NCI-H1694 (cell line): ENCODE data around the gene TMTC2.

ENCODE experiments used
- DNase-seq: peaks from one replicate; lab custom pipeline; 2025; lab: John Stamatoyannopoulos, UW

The TMTC2 gene

GRCh38 chr12:82880442-82880901 is 193.8 kb downstream of the TMTC2 start:
- DNase-seq: no peak

- no peak for DNase-seq
Observed at GRCh38 chr12:82883394-82884355, 197.0 kb downstream of the TMTC2 start.

- no peak for DNase-seq
Observed at GRCh38 chr12:82886671-82887340, 200.1 kb downstream of the TMTC2 start.

DNA sequence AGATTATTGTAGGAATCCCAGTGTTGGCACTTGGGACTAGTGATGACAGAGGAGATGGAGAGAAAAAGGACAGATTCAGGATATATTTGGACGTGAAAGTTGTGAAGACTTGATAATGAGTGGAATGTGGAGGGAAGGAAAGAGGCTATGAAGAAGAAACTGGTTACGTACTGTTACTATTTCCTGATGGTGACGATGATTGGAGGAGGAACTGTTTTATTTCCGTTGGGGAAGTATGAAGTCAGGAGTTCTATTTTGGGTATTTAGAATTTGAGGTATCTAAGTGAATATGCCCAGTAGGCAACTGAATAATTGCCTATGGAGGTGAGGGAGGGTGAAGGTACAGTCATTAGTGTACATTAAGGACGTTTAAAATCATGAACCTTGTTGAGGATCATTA is 207.2 kb downstream of the TMTC2 start:
- no peak for DNase-seq

DNA sequence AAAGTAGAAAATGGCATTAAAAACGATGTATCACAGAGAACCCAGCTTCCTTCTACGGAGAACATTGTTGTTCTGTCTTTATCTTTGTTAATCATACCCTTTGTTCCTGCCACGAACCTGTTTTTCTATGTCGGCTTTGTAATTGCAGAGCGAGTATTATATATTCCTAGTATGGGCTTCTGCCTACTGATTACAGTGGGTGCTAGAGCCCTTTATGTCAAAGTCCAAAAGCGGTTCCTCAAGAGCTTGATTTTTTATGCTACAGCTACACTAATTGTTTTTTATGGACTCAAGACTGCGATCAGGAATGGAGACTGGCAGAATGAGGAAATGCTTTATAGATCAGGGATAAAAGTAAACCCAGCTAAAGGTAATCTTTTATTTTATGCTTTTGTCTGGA is 209.6 kb downstream of the TMTC2 start:
- no peak for DNase-seq

- no peak for DNase-seq
Observed at GRCh38 chr12:82896979-82897378, 210.3 kb downstream of the TMTC2 start.

DNA sequence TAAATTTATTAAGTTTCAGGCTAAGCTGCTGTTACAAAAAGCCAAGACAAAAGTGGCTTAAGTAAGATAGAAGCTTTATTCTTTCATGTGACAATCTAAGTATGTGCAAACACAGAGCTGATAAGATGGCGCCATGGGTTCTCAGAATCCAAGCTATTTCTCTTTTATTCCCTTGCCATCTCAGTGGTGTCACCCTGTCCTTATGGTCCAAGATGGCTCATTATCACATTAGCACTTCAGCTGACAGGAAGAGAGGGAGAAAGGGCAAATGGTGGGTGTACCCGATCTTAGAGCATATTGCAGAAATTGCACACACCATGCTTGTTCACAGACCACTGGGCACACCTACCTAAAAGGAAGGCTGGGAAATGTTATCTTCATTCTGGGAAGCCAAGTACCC is 211.7 kb downstream of the TMTC2 start:
- DNase-seq: no peak

GRCh38 chr12:82904219-82904790 is 217.6 kb downstream of the TMTC2 start:
- DNase-seq: no peak

DNA sequence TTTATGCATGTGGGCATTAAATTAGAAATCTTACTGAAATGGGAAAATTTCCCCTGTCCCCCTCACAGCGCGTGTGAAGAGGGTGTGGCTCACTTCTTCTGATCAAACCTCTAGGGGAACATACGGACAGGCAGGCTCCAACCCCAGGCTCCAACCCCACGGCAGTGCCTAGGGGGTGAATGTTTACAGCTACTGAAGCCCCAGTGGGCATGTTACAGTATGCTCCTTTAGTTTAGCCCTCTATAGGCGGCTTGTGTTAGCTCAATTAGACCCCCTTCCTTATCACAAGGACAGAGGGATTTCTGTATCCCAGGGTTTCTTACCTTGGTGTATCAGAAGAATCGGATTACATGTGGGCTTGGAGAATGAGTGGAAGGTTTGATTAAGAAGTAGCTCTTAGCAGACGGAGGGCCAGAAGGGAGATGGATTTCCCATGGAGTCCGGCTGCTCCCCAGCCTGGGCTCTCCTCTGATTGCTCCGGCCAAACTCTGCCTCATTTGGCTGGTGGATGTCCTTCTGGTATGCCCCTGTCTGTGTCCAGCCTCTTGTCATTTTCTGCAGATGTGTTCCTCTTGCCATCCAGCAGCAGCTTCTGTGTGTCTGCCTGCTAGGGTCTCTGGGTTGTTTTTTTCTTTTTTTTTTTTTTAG is 223.7 kb downstream of the TMTC2 start:
- no peak for DNase-seq

- DNase-seq: no peak
Observed at GRCh38 chr12:82912406-82912805, 225.7 kb downstream of the TMTC2 start.

GRCh38 chr12:82919388-82920054 is 232.8 kb downstream of the TMTC2 start:
- no peak for DNase-seq

DNA sequence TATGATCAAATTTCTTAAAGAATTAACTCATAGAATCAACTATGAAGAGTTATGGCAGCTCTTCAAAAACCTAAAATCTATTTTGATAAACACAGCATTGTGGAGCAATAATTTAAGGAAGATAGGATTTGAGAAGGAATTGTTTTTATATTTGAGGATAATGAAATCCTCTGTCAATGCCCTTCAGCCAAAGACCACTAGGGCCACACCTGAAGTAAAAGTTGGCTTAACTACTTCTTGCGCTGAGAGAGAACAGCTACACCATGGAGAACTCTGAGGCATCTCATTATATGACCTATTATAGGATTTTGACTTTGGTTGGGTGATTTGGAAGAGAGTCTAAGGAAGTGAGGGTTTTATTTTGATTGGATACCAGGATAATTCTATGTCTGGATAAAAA is 237.2 kb downstream of the TMTC2 start:
- no peak for DNase-seq

DNA sequence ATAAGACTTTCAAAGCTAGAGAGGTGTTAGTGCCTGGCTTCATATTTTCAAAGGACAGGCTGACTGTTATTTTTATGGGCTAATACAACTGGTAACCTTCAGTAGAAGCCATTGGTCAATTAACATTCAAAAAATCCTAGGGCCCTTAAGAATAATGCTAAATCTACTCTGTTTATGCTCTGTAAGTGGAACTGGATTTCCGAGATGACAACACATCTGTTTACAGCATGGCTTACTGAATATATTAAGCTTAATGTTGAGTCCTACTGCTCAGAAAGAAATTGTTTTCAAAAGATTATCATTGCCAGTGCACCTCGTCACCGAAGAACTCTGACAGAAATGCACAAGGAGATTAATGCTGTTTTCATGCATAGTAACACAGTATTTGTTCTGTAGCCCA is 239.9 kb downstream of the TMTC2 start:
- no peak for DNase-seq

- DNase-seq: no peak
Observed at GRCh38 chr12:82930301-82930700, 243.6 kb downstream of the TMTC2 start.

DNA sequence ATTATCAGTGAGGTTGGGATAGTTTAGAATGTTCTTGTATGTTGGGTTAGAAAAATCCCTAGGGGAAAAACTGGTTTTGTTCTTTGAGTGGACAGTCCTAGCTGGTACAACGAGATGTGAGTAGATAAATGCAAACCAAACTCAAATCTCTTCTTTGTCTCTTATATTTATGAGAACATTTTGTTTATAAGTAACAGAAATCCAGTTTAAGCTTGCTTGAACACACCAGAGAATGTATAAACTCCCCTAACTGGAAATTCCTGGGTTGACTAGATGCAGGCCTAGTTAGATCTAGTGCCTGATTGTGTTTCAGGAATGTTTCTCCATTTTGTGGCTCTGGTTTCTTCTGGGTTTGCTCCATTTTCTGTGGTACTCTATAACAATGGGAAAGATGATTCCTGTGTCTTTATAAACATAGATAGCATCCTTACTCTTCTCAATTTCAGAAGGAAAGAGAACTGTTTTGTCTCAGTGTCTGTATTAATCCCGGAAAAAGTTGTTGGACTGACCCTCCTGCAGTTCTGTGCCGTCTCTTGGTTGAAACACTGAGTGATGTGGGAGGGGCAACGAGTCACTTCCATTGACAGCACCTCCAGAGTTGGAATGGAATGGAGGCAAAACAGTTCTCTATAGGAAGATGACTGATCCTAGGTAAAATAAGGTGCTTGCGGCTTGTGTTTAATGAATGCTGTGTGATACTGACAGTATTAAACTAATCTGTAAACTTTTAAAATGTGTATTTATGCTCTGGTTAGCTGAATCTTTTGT is 244.8 kb downstream of the TMTC2 start:
- no peak for DNase-seq

DNA sequence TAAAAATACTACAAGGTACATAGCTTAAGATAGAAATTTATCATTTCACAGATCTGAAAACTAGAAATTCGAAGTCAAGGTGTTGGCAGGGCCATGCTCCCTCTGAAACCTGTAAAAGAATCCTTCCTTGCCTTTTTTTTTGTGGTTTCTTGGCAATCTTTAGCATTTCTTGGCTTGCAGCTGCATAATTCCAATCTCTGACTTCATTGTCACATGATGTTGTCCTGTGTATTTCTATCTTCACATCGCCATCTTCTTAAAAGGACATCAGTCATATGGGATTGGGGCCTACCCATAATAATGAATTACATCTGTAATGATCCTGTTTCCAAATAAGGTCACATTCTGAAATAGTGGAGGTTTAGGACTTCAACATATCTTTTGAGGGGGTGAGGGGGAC is 250.4 kb downstream of the TMTC2 start:
- no peak for DNase-seq

- no peak for DNase-seq
Observed at GRCh38 chr12:82942521-82942920, 255.8 kb downstream of the TMTC2 start.

GRCh38 chr12:82942991-82943401 is 256.3 kb downstream of the TMTC2 start:
- DNase-seq: no peak

DNA sequence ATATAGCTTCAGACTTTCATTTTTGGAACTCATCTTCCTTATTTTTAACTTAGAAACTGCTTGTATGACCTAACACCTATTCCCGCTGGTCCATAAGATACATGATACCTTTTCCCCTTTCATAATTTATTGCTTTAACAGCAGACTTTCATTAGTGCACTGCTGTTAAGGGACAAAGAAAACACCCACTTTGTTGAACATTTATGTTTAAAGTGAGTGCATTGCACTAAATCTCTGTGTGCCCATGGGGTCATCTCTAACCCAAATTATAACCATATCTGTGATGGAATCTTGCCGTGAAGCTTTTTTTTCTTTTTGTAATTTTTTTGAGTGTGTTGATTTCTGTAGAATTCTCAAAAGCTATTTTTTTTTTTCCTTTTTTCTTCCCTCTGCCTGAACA is 261.8 kb downstream of the TMTC2 start:
- DNase-seq: no peak

GRCh38 chr12:82950356-82950755 is 263.6 kb downstream of the TMTC2 start:
- no peak for DNase-seq

- no peak for DNase-seq
Observed at GRCh38 chr12:82952946-82953345, 266.2 kb downstream of the TMTC2 start.
